HG03457 (cell line): Measurements from ENCODE around the gene SPHKAP.
"Not testable (repeated sequence)": the region's sequence is repeated elsewhere in the genome, so short reads cannot be mapped to it uniquely, and the experiment has no call there.

ENCODE experiments used
- ATAC-seq: cut with Tn5 transposase; IDR thresholded peaks from one replicate; pipeline ENCODE4 v1.9.1; 2021; ENCODE audit warnings: moderate number of reproducible peaks; ENCODE audit not compliant: unreplicated experiment

Gene SPHKAP

GRCh38 chr2:228038967-228039366, 142.5 kb downstream of the SPHKAP start:
- no peak for ATAC-seq

- no peak for ATAC-seq
Measured at GRCh38 chr2:228037915-228038314, 143.6 kb downstream of the SPHKAP start.

- no peak for ATAC-seq
Measured at GRCh38 chr2:228023619-228024018, 157.9 kb downstream of the SPHKAP start.

GRCh38 chr2:228018311-228018710, 163.2 kb downstream of the SPHKAP start:
- no peak for ATAC-seq

GRCh38 chr2:228017784-228018183, 163.7 kb downstream of the SPHKAP start:
- no peak for ATAC-seq

- no peak for ATAC-seq
Measured at GRCh38 chr2:228016402-228016801, 165.1 kb downstream of the SPHKAP start.

GRCh38 chr2:228015741-228016140, 165.7 kb downstream of the SPHKAP start:
- ATAC-seq, result no peak

- ATAC-seq, result no peak
Measured at GRCh38 chr2:227996366-227996765, 185.1 kb downstream of the SPHKAP start.

GRCh38 chr2:227990937-227991336, 190.6 kb downstream of the SPHKAP start:
- ATAC-seq, result no peak

GRCh38 chr2:227973241-227973640, 208.2 kb downstream of the SPHKAP start:
- ATAC-seq, result no peak

- no peak for ATAC-seq
Measured at GRCh38 chr2:227971619-227972230, 209.8 kb downstream of the SPHKAP start.

GRCh38 chr2:227960317-227960716, 221.2 kb downstream of the SPHKAP start:
- no peak for ATAC-seq

GRCh38 chr2:227942965-227943364, 238.5 kb downstream of the SPHKAP start:
- ATAC-seq, result no peak

GRCh38 chr2:227942021-227942420, 239.5 kb downstream of the SPHKAP start:
- no peak for ATAC-seq

GRCh38 chr2:227939271-227940027, 242.0 kb downstream of the SPHKAP start:
- ATAC-seq, result no peak

- not testable (repeated sequence) for ATAC-seq
Measured at GRCh38 chr2:227936249-227936648, 245.2 kb downstream of the SPHKAP start.

- no peak for ATAC-seq
Measured at GRCh38 chr2:227933884-227934283, 247.6 kb downstream of the SPHKAP start.

- ATAC-seq, result no peak
Measured at GRCh38 chr2:227932403-227932802, 249.1 kb downstream of the SPHKAP start.

GRCh38 chr2:227932001-227932400, 249.5 kb downstream of the SPHKAP start:
- no peak for ATAC-seq
